NCI-H2196 treated with DMSO at 0.1 percent for 48 hours (cell line): ENCODE results near the gene SLX4IP.
A peak's percentile ranks its signal among the peaks of the same experiment; 100 is the strongest.

Source experiments
- DNase-seq: peaks from one replicate; lab custom pipeline; 2025; ENCODE audit not compliant: unreplicated experiment; lab: John Stamatoyannopoulos, UW

Gene SLX4IP

GRCh38 chr20:10672624-10673127 lies 237.6 kb downstream of the SLX4IP start:
- DNase-seq: no peak

- DNase-seq: peak; percentile 65
These were observed 238.2 kb downstream of the SLX4IP start for GRCh38 chr20:10673176-10673841.

GRCh38 chr20:10673842-10674683 lies 239.0 kb downstream of the SLX4IP start, which contains the start of gene JAG1:
TSS of gene JAG1 (minus strand) at chr20:10673999. CDS start at chr20:10673530, 469 bp downstream.
- DNase-seq: peak; percentile 90

GRCh38 chr20:10674684-10675449 lies 239.8 kb downstream of the SLX4IP start:
- DNase-seq: peak; percentile 36

GRCh38 chr20:10675450-10675848 lies 240.3 kb downstream of the SLX4IP start:
- no peak for DNase-seq

GRCh38 chr20:10676518-10676917 lies 241.4 kb downstream of the SLX4IP start:
- no peak for DNase-seq
